GM19238 (cell line): Measurements from ENCODE around the gene ADNP.

Experiments
- DNase-seq: peaks from one replicate; pipeline ENCODE4 v3.0.0; 2011; ENCODE audit warnings: low spot score; ENCODE audit not compliant: insufficient read length

ADNP gene

DNA sequence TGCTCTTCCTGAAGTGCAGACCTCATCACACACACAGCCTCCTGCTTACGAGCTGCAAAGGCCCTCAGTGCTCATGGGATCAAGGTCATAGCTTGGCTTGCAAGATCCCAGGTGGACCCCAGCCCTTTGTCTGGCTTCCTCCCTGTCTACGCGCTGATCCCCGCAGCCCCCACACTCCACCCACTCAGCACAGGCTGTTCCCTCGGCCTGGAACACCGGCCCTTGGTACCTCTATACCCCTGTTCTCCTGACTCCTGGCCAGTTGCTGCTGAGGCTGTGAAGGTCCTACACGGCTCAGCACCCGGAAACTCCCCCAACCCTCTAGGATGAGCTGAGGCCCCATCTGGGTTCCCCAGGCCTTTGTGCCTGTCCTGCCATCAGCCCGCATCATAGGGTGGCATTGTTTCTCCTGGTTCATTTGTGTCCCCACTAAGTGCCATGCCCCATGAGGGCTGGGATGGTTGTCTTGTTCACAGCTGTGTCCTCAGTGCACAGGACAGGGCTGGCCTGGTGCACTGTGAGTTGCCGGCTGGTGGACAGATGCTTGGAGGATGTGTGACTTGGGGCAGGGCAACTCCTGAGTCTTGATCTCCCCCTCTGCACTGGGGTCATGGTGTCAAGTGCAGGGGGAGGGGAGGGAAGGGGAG, 57.0 kb downstream of the ADNP start:
- no peak for DNase-seq

DNA sequence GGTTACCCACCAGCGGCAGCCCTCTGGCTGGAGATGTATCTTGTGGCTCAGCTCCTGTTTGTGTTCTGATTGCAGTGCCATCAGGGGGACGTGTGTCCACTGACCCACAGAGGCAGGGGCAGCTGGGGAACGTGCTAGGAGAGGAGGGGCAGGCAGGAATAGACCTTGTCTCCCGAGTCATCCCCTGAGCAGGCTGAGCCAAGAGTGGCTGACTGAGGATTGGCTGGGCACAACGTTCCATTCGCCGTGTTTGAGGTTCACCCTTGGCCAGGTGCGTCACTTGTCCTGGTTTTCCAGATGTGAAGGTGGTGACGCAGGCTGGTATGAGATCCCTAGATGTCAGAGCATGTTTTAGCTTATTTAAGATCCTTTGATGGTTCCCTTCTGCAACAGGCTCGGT, 57.7 kb downstream of the ADNP start:
- no peak for DNase-seq

DNA sequence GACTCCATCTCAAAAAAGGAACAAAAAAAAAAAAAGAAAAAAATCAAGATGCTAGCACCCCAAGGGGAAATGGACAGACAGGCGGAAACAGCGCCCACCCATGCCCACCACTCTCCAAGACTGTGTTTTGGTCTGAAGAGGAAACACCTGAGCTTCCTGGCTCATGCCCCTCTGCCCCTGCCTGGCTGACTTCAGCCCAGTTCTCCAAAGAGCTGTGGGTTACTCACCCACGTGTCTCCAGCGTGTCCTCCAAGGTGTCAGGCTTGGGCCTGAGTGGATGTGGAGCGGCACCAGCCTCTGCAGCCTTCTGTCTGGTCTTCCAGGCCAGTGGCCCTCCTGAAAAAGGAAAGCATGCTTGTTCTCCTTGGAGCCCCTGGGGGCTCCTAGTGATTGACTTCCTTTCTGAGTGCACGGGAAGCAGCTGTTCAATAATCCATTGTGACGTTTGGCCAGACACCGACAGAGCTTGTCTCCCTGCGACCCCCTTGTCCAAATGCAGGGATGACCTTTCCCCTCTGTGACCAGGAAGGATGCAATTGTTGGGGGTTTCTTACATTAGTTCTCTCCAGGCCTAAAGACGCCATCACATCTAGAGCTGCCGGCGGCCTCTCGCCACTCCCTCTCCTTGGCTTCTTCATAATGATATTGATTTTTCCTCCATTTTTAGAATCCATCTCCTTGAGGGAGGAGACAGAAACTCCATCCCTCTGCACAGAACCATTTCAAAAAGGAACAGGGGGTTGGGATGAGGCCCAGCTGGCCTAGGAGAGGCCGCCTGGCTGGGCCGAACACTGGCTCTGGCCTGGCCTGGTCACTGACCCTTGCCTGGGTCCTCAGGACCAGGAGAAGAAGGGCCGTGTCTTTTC, 58.4 kb downstream of the ADNP start:
- DNase-seq: no peak

DNA sequence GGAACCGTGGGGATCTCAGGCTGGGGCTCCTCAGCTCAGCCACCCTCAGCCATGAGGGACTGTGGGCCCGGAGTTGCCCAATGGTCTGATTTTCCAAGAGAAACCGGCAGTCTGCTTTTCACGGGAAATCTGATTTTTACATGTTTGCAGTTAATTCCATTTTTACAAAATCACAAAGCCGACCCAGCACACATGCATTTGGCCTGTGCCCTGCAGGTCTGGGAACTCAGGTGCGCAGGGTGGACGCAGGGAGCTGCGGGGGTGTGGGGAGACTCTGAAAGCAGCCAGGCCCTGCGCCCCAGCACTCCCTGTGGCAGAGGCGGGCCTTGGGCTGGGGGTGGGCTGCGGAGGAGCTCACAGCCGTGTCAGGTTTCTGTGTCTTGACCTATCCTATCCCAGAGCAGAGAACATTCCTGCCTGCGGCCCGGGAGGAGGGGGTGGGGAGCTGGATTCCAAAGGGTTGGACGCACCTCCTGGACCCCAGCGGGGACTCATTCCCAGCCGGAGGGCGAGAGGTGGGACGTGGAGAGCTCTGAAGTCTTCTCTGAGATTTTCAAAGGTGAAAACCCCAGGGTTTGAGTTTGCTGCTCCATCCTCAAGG, 60.6 kb downstream of the ADNP start:
- DNase-seq: no peak

DNA sequence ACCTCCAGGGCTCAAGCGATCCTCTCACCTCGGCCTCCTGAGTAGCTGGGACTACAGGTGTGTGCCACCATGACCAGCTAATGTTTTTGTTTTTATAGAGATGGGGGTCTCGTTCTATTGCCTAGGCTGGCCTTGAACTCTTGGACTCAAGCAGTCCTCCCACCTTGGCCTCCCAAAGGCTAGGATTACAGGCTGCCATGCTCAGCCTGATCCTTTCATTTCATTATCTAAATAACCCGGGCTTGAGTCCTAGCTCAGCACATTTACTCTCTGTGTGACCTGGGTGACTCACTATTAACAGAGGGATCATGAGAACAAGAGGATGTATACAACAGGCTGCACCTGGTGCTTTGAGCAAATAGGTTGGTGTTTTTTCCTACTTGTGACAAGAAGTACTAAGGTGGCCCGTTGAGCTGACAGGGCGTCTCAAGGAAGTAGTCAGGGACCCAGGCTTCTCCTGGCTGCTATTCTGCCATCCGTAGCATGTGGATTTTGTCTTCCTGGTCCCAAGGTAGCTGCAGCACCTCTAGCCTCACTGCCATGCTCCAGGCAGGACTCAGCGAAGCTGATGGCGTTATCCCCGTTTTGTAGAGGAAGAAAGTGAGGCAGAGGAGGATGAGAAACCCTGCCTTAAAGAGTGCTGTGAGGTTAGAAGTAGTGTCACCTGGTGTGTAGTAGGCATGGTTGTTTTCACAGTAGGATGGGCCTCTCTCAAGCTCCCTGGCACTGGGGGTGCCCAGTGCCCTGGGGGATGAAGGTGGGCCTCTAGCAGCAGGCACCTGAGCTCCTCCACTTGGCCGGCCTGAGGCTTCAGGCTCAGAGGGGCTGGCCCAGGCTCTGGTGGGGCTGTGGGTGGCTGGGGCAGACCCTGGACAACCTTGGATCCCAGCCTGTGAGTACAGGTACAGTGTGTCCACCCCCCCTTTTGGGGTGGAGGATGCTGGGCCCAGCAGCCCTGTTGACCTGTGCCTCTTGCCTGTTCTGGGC, 62.4 kb downstream of the ADNP start:
- no peak for DNase-seq

DNA sequence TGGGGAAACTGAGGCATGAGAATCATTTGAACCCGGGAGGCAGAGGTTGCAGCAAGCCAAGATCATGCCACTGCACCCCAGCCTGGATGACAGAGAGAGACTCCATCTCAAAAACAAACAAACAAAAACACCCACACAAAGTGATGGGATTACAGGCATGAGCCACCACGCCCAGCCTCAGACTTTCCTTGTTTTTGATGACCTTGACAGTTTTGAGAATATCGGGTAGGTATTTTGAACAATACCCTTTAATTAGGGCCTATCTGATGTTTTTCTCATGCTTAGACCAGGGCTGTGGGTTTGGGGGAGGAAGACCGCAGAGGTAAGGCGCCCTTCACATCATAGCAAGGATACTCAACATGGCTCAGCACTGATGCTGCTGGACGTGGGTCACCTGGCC, 63.4 kb downstream of the ADNP start:
- no peak for DNase-seq

DNA sequence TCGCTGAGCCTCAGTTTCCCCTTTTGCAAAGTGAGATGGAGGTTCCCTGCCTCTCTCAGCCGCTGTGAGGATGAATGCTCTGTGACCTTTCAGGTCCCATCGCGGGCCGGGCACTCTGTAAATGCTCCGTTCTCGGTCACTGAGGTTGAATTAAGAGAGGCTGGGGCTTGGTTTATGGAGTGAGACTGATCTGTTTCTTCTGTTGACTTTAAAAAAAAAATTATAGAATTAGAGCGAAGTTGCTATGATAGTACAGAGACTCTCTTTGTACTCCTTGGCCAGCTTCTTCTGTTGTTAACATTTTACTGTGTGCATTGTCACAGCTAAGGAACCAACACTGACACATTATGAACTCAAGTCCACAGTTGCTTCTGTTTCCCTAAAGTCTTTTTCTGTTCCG, 64.4 kb downstream of the ADNP start:
- no peak for DNase-seq

DNA sequence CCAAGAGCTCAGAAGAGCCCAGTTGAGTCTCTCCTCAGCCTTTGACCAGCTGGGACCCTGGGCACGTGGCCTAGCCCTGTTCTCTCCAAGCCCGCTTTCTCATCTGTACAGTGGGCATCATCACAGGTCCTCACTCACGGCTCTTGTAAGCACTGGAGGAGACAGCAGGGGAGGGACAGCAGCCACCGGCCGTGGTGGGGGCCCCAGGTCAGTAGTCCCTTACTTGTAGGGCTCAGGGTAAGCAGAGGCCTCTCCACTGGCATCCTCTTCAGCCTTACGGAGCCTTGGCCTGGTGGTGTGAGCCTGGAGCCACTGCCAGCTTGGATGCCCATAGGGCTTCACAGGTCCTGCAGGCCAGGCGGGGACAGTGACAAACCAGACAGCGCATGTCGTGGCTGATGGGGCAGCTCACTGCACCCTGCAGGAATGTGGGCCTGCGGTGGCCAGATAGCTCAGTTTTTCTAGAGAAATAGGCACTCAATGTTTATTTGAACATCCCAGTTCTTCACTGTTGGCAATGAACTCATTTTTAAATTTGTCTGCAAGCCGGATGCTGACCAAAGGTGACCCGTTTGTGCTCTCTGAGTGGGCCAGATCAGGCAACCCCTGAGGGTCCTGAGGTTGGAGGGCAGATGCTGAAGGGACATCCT, 65.1 kb downstream of the ADNP start:
- no peak for DNase-seq

DNA sequence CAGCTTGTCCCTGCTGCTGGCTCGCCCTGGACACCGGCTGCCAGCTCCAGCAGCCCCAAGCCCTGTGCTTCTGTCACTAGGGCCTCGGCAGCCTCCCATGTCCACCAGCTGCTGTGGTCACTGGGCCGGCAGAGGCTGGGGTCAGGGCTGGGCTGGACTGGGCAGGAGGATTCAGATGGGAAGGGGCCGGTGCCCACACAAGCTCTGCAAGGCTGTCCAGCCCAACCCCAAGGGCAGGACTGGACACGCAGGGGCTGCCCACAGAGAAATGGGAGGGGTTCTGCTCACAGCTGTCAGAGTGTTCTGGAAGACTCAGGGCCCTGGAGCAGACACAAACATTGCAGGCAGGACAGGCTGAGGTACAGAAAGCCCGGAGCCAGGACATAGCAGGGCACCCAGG, 65.6 kb downstream of the ADNP start:
- DNase-seq: no peak

DNA sequence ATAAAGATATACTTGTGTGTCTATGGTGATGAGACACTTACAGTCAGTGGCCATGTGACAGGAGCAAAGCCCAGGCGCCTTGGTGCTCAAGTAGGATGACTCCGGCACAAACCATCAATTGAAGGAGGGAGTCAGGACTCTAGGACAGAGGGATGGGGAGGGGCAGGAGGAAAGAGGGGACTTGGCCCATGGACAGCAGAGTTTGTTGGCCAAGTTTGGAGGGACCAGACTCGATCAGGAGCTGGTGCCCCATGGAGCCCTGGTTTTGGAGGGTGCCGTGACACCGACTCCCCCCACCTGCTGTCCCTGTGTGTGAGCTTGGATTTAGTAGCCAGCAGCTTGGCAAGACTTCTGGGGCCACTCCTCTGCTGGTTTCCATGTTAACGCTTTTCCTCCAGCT, 66.1 kb downstream of the ADNP start:
- no peak for DNase-seq

DNA sequence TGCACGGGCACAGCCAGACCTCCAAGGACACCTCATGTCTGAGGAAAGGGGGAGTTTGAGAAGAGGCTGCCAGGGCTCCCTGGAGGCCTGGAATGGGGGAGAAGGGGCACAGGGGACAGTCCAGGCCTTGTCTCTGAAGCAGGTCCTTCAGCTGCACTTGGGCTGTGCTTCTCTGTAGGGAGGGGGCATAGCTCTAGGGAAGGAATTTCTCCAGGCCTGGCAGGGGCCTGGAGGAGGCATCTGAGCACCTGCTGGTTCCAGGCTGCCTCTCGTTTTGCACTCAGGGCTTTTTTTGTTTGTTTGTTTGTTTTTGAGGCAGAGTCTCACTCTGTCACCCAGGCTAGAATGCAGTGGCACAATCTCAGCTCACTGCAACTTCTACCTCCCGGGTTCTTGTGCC, 68.7 kb downstream of the ADNP start:
- DNase-seq: no peak

DNA sequence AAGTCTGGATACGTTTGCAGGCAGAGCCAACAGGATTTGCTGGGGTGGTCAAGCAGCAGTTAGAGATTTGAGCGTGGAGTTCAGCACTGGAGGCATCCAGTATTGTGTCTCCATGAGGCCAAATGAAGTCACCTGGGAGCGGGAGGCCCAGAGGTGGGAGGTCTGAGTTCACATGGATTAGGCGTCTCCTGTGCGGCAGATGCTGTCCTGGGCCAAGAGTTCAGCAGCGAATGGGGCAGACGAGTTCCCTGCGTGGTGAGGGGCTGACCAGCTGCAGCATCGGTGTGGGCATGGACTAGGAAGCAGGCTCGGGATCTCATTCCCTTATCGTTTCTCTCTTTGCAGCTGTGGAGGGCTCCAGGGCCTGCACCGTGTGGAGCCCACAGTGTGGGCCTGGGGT, 70.2 kb downstream of the ADNP start:
- no peak for DNase-seq

DNA sequence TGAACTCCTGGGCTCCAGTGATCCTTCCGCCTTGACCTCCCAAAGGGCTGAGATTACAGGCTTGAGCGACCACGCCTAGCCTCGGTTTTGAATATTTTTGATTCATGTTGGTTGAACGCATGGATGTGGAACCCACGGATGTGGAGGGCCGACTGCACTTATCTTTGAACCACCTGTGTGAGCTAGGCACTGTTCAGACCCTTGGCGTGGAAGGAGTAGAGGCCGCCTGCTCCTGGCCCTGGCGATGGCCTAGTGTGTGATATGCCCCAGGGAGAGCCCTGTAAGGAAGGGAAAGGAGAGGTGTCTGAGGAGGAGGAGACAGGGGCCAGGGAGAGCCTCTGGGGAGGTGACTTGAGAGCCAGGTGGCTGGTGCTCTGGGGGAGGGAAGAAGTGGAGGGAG, 72.1 kb downstream of the ADNP start:
- no peak for DNase-seq

DNA sequence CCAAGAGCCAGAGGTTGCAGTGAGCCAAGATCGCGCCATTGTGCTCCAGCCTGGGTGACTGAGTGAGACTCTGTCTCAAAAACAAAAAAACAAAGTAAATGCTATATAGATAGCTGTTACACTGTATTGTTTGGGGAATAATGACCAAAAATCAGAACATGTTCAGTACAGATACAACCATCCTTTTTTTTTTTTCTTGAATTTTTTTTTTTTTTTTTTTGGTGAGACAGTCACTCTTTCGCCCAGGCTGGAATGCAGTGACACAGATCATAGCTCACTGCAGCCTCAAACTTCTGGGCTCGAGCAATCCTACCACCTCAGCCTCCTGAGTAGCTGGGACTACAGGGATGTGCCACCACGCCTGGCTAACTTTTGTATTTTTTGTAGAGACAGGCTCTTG, 72.7 kb downstream of the ADNP start:
- no peak for DNase-seq

DNA sequence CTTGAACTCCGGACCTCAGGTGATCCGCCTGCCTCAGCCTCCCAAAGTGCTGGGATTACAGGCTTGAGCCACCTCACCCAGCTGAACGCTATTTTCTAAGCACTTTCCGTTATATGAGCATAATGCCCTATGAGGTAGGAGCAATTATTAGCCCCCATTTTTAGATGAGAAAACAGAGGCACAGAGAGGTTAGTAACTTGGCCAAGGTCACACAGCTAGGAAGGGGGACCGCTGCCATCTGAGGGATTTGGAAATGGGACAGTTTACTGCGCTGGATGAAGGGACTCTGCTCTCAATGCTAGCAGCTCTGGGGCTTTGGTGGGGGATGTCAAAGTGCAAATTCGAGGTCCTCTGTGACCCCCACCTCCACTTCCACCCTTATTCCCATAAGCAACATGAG, 73.9 kb downstream of the ADNP start:
- DNase-seq: no peak

DNA sequence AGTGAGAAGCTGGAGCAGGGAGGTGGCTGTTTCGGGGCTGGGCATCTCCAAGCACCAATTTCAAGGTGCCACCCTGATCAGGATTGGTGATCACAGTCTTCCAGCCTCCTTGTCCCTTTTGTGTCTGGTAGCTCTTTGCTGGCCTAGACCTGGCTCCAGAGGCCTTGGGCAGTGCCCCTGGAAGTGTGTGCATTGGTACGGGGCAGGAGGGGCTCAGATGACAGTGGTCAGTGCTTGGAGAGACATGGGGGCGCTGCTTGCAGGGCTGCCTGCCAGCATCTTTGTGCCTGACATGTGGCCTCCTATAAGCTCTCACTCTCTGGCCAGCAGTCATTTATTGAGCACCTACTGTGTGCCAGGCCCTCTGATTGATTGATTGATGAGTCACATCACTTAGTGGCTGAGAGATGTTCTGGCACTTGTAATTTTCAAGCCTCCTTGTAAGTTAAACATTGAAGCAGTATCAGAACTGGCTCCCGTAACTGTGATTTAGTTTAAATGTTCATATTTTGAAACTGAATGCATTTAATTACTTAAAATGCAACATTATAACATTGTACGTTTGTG, 74.7 kb downstream of the ADNP start:
- DNase-seq: no peak

DNA sequence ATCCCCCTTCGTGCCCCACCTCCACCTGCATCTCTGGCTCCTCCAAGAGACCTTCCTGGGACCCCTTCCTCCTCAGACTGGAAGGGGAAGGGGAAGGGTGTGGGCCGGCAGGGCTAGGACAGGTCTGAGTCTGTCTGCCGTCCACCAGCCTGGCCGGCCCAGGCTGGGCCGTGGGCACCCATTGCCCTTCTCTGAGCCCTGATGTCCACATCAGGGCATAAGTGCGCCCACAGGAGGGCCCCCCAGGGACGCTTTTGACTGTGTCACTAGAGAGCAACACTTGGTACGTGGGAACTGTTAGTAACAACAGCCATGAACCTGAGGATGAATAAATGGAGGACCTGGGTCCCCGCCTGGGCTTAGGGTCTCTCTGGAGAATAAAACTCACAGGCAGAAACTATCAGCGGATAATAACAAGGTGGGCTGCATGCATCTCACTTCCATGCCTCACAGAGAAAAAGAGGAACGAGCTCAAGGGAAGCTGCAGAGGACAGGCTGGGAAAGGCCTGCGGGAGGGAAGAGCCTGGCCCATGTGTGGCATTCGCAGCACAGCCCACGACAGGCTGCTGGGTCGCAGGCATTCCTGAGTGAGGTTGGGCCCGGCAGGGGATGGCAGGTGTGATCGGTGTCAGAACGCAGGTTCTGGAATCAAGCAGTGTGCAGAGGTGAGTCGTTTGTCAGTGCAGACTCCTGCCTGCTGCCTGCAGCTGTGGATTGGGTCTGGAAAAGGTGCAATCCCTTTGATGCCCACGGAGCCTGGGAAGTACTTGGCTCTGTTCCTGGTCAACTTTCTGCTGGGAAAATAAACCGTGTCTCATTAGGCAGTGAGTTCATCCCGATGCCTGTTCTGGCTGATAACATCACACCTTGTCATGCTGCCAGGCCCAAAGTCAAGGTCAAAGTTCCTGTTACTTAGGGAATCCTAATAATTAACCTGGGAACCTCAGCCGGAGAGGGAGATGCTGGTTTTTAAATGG, 75.5 kb downstream of the ADNP start:
- no peak for DNase-seq

DNA sequence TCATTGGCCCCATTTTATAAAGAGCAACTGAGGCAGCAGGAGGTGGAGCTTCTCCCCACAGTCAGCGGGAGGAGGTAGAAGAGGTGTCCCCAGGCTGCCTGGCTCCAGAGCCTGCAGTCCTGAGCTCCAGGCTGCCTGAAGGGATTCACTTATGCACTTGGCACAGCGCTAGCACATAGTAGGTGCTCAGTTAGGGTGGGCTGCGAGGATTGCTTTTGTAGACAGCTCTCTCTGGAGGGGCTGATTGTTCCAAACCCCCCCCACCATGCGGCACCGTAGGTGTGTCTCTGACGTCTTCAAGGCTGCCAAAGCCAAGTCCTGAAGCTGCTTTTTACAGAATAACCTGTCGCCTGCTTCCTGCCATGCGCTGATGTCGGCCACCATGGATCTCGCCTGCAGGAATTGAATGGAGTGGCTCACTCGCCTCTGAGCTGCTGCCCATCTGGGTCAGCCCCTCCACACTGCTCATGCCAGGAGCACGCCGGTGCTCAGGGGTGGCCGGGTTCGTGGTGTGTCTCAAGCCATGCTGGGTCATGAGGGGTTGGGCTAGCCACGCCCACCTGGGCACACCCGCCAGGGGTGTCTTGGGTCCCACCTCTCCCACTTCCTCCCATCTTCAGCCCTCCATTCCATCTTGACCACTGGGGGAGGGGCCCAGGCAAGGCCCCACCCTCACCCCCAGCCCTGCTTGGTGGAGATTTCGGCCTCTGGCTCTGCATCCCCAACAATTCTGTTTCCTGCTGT, 76.6 kb downstream of the ADNP start:
- no peak for DNase-seq

DNA sequence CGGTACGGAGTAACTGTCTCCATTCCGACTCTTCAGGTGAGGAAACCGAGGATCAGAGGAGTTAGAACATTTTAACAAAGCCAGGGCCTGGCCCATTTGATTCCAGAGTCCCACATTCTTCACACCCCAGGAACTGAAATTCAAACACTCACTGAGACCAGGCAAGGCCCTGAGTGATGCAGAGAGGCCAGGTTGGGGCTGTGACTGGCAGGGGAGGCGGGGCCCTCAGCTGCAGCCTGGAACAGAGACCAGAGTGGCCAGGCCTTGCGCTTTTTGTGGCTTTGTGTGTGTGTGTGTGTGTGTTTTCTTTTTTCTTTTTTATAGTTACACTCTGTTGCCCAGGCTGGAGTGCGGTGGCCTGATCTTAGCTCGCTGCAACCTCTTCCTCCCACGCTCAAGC, 79.2 kb downstream of the ADNP start:
- DNase-seq: no peak
